ENCODE data around the gene RNF149.

The RNF149 gene

DNA sequence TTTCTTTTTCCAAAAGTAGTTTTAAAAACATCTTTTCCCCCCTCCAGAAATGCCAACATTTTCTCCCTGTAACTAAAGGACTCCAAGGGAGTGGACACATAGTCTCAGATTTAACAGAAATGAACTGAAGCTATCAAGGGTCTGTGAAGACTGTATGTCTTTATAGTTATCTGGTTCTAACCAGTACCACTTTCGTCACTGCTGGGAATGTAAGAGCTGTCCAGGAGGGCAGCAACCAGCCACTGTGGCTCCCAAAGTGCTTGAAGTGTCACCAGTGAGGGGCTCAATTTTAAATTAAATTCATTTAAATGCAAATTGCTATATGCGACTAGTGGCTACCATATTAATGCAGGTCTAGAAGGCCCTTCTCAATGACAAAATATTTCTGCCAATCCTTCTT is 15.0 kb downstream of the RNF149 start:
- DNase-seq = no peak

DNA sequence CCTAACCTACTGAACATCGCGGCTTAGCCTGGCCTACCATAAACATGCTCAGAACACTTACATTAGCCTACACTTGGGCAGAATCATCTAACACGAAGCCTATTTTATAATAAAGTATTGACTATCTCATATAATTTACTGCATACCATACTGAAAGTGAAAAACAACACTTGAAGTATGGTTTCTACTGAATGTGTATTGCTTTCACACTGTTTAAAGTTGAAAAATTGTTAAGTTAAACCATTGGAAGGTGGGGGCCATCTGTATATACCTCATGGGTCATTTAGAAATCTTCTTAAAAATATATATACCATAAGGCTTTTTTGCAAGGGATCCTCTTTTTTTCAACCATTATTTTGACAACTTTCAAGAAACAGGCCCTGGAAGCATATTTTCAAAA is 16.5 kb downstream of the RNF149 start:
- no peak for DNase-seq

DNA sequence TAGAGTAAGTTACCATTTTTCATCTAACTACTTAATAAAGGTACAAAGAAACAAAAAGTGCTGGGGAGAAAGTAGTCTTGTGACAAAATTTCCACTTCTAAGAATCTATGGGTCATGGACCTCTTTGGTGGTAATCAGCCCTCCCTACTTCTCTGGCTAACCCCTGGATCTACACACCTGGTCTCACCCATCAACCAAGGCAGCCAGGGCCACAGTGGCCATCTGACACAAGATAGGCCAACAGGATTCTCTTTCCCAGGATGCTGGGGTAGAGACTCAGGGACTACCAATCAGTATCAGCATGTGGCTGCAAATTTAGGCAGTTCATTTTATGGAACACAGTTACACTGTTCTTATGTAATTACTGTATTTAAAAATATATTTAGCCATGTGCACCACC is 17.8 kb downstream of the RNF149 start:
- no peak for DNase-seq

DNA sequence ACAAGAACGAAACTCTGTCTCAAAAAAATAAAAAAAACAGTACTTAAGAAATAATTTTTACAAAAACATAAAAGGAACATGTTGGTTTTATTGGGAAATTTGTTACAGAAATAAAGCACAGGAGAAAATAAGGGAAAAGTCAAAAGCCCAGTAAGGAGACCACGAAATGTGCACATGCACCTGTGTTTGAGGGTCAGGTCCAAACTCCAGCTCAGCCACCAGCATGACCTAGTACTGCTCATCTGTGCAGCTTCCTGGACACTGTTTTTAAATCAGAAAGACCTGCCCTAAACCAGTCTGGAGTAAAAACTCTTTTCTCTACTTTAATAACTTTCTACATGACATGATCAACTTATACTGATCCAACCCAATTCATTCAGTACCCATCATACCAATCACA is 21.2 kb downstream of the RNF149 start:
- DNase-seq = no peak

DNA sequence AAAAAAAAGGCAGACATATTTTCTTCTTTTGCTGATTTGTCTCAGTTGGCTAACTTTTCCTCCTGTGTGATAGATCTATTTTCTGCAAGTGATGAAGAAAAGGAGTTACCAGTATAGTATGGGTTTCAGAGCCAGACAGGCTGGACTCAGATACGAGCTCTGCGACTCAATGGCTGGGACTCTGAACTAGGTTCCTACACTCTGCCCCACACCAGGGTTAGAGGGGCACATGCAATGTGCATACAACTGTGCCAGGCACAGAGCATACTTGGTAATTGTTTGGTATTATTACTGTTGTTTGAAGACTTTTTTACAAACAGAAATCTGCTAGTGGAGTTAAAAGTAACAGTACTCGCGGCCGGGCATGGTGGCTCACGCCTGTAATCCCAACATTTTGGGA is 21.8 kb downstream of the RNF149 start:
- no peak for DNase-seq

DNA sequence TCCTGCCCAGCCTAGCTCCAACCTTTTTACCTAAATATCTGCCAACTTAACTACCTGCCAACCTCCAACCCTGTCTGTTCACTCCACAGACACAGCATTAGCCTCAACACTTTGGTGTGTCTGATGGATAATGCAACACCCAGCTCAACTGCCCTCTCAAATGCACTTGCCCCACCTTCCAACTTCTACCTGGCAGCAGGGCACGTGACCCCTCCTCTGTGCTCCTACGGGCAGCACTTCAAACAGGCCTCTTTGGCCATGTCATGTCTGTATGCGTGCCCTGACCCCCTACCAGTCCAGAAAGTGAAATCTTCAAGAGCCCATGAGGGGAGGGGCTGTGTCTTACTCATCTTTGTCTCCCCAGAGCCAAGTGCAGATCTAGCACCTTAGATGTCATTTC is 25.5 kb downstream of the RNF149 start:
- no peak for DNase-seq

DNA sequence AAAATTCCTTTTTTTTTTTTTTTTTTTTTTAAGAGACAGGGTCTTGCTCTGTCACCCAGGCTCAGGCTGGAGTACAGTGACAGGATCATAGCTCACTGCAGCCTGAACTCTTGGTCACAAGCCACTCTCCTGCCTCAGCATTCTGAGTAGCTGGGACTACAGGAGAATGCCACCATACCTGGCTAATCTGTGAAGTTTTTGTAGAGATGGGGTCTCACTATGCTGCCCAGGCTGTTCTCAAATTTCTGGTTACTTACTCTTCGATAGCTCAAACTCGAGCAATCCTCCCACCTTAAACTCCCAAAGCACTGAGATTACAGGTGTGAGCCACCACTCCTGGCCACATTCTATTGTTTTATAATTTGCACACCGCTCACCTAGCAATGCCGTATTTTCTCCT is 27.0 kb downstream of the RNF149 start:
- DNase-seq = no peak

DNA sequence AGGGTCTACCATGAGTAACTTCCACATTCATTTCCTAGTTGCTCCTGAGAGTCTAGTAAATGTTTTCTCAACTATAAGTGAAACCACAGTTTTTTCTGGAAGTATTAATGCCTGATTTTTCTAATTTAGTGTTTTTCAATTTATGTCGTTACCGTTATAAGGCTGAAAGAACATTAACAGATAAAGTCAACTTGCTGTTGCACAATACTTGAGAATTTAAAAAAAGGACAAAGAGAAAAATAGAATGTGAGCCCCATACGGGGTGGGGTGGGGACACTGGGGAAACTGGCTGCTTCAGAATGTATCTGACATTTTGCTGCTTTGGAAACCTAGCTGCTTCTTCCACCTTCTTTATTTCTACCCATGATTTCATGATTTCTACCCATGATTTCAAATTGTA is 29.6 kb downstream of the RNF149 start:
- DNase-seq = no peak

DNA sequence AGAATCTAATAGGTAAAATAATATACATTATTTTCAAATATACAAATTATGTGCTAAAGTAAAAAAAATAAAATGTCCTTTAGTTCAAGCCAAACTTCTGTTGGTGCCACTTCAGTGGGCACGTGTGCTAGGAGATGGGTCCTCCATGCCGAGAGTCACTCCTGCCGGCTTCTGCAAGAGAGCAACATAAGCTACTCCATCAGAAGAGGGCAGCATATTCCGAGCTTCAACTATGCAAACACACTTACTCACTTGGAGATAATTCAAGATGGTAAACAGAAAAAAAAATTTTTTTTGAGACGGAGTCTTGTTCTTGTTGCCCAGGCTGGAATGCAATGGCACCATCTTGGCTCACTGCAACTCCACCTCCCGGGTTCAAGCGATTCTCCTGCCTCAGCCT is 31.4 kb downstream of the RNF149 start:
- DNase-seq = no peak

DNA sequence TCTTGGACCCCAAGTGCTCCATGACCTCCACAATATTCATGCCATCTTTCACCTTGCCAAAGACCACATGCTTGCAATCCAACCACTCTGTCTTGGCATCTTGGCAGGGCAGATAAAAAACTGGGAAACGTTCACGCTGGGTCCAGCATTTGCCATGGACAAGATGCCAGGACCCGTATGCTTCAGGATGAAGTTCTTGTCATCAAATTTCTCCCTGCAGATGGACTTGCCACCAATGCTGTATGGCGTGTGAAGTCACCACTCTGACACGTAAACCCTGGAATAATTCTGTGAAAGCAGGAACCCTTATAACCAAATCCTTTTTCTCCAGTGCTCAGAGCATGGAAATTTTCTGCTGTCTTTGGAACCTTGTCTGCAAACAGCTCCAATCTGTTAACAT is 34.4 kb downstream of the RNF149 start:
- DNase-seq = no peak

DNA sequence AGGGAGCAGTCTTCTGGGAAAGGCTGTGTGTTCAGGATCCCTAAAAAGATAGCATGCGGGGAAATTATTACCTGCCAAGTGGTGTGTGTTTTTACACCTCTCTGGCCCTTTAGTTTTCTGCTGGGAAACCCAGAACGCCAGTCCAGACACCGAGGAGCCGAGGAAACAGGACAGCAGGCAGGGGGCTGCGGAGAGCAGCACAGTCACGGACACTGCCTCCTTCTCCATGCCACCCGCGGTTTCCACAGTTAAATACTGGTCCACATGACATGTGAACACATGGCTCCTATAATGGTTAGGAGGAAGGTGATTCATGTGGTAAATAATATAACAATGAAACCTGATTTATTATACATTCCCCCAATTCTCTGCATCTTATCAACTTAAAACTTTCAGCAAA is 35.4 kb downstream of the RNF149 start:
- peak; percentile 60 for DNase-seq

DNA sequence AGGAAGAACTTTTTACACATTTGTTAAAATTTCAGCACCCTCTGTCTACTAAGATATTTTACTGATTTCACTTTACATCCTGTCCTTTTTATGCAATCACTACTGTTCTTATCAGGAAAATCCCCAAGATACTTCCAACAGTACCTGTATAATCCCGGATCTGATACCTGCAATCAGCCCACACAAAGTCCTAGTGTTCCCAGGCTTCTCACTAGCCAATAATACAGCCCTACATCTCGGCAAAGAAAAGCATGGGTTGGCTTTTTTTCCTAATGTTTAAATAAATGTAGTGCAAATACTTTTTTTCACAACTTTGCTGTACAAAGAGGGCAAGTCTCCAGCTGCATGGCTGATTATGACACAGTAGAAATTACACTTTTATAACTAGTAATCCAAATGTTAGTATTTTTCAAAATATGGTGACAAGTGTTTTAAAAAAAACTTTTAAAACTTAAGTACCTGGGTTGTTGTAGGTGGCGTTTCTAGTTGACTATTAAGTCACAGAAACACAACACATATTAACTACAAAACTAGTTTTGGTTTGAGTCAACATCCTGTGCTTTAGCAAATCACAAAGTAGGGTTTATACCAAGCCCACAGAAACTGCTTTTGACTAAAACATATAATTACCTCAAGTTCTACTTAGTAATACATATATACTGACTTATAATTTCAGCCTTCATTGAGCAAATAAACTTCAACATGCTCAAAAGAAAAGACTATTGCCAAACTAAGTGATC is 36.3 kb downstream of the RNF149 start:
- no peak for DNase-seq

DNA sequence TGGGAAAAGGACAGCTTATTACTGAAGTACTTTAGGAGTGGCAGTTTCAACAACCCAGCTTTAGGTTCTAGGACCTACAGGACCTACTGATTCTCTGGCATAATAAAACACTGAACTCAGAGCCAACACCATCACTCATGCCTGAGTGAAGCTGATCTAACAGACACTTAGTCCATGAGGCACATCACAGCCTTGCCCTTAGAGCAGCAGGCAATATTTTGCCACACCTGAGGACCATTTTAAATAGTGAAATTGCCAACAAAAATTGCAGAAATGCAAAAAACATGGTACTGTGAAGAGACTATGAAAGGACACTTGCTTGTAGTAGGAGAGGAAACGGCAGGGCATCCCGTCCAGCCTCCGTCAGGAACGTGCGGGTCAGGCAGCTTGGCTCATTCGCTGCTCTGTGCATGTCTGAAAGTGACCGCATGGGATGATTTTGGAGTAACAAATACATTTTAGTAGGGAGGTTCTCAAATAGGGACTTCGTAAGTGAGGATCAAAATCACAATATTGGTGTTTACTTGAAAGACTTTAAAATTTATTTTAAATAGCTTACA is 37.7 kb downstream of the RNF149 start:
- no peak for DNase-seq

DNA sequence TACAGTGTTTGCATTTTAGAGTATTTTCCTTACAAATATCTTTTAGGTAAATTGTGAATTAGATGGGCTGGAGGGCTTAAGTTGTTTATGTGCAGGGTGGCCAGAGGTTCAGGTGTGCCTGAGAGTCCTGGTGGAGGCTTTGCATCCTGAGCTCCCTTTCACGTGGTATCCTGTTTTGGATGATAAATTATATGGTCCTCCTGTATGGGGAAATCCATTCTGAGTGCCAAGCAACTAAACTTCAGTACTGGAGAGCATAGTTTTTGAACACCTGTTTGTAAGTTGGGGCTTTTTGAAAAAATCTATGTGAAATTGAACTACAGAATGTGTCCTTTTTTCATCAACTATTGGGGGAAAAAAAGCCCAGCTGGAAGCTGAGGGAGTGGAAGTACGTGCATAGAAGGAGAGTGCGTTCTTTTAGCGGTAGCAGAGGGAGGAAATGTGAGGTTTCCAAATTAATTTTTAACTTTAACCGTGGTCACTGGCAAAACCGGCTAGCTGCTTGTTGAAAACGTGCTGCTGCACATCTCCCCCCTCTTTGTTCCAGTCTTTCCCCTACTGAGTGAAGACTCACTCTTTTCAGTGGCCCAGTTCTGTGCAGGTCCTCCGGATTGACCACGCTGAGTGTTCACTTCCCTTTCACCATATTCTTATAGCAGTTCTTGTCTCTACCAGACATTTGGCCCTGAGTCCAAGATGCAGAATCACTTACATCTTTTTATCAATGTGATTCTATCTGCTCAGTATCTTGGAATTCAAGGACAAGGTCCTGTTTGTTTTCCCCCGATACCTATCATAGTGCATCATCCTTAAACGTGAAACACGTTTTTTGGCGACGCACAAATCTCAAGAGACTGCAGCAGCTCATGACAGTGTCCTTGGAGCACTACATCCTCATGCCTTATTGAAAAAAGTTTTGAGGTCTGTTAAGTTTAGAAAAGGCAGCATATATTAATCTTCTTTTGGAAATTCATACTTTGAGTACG is 40.5 kb downstream of the RNF149 start:
- no peak for DNase-seq

DNA sequence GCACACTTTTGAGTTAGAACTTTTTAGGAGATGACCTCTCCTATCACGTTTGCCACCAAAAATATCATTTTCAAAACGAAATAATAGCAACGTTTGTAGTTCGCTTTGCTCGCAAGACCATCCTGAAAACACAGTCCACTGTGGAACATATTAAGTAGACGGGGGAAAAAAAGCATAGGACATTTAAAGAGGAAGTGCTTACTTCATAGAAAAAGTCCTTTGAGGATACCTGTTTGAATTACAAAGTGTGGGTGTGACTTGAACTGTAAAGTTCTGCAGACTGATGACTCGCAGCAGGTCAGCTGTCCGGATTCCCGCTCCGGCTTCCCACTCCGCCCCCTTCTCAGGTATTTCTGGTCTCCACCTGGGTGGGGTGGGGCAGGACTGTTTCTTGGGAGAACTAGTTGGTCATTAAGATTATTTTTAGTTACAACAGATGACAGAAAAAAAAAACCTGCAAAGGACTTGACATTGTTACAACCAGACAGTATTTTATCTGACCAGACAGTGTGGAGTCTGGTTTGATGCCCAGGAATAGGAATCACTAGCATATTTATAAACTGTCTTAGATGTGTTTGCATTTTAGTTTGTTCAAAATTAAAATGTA is 42.5 kb downstream of the RNF149 start:
- DNase-seq = peak; percentile 82

DNA sequence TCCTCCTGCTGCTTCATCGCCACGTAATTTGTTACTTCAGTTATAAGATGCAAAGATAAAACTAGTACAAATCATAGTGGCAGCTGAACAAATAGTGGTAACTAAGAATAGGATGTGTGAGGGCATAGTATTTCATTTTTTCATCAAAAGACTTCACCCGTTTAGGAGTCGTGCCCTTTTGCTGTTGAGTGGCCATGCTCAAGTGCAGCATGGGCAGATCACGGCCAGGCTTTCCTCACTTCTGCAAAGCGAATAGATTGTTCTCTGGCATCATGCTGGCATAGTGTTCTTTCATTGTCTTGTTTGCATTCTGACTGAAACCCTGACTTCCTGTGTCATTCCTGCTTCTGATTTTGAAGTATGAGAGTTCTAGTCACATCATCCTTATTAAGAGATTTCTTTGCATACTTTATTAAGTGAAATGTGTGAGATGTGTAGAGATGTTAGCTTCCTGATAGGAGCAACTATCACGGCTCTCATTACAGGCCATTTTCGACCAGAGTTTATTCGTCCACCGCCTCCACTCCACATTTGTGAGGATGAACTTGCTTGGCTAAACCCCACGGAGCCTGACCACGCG is 44.1 kb downstream of the RNF149 start:
- no peak for DNase-seq

DNA sequence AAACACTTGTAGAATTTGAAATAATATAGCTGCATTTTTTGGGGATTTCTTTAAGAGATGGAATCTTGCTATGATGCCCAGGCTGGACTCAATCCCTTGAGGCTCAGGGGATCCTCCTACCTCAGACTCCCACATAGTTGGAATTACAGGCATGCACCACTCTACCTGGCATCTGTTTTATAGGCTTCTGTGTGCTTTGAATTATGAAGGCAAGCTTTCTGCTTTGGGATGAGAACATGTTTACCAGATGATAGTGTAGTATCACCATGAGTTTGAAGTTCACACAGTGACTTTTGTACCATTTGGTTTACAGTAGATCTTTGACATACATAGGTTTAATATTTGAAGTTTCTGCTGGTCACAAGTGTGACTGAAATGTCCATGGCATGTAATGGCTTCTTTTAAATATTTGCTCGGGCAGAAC is 45.1 kb downstream of the RNF149 start:
- no peak for DNase-seq

DNA sequence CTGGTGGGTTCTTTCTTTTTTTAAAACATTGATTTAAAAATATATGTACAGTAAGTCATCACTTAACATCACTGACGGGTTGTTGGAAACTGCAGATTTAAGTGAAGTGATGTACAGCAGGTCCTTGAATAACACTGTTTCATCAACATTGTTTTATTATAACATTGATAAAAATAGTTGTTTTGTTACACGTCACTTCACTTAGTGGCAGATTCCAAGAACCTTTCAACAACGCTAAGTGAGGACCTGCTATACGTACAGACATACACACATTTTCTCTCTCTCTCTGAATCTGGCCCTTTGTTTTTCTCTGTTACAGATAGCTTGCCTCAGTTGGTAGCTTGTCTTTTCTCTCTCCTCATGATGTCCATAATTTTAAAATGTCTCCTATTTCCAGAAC is 46.4 kb downstream of the RNF149 start:
- DNase-seq = no peak

DNA sequence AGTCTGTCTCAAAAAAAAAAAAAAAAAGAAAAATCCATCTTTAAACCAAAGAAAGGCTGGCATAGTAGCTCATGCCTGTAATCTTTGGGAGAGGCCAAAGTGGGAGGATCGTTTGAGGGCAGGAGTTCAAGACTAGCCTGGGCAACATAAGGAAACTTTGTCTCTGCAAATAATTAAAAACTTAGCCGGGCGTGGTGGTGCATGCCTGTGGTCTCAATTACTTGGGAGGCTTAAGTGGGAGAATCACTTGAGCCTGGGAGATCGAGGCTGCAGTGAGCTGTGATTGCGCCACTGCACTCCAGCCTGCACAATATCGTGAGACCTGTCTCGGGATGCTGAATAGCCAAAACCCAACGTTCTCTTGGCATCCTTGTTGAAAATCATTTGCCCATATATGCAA is 49.7 kb downstream of the RNF149 start:
- DNase-seq = no peak

DNA sequence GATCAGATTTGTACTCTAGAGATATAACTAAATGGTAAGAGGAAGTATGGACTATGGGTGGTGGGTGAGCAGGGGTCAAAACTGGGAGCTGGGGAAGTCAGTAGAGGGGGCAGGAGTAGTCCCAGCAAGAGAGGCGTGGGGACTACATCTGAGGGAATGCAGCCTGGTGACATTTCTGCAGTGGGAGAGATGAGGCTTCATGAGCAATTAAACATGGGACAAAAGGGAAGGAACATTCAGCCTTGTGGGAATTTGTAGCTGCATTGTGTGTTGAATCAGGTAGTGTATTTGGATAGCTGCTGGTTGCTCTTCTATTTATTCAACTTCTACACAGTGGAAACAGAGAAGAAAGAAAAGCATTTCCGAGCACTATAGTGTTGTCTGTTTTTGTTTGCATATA is 52.2 kb downstream of the RNF149 start:
- DNase-seq = no peak

DNA sequence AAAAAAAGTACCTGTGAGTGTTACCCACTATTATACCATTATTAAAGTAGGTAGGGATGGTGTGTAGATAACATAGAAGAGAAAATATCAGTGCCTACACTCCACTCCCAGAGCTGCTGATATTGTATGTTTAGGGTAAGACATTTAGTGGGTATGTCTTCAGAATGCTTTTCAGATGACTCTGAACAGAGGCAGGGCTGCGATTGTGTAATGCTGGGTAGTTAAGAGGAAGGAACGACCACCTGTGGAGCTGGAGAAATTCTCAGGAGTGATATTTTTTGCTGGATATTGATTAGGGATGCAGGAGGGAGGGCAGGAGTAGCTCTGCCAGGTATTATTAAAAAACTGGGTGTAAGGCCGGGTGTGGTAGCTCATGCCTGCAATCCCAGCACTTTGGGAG is 53.0 kb downstream of the RNF149 start:
- no peak for DNase-seq

DNA sequence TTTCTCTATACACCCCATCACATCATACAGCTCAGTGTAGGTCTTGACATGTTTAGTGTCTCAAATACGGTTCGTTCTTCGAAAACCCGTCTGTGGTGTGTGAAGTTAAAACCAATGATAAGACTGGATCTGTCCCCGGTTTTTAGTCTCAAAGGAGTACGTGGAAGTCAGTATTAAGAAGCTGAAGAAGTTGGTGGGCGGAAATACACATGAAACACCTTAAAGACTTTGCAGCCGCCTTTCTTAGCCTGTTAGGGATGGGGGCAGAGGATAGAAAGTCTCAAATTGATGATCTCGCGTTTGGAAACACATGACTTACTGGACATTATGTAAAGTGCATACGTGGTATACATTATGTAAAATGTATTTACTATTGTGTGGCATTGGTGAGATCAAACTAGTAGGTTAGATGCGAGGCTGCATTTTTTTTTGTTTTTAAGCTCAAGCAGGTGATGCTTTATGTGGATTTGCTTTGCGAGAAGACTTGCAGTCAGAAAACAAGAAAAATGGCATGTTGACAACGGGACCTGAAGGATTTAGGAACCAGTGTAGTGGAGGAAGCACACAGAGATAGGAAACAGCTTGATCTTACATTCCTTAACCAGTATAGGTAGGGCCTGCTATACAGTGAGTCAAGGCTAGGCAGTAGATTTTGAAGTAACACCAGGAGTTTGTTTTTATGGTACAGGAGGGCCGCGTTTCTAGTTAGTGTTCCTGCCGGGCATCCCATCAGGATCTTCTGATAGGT is 54.6 kb downstream of the RNF149 start:
- no peak for DNase-seq
